IgD-negative memory B cell (primary cell): ENCODE results near the gene SLC43A1. TPM values are rescaled to one million over a fixed set of nuclear protein-coding genes. Genes with fewer than 3 reads are reported as not detected.

Source experiments
- H3K27ac Mint-ChIP-seq, 3 donors: one replicate each; pipeline ENCODE4 v1.8.0; 2020 to 2022; ENCODE audit warnings: mild to moderate bottlenecking in 3 of 3, mixed read lengths in 3 of 3, moderate library complexity in 1 of 3
- H3K27me3 Mint-ChIP-seq: one replicate; pipeline ENCODE4 v1.8.0; 2021; ENCODE audit warnings: mixed read lengths
- H3K36me3 Mint-ChIP-seq: one replicate; pipeline ENCODE4 v1.8.0; 2020; ENCODE audit warnings: mild to moderate bottlenecking, mixed read lengths
- H3K4me1 Mint-ChIP-seq, 3 donors: one replicate each; pipeline ENCODE4 v1.8.0; 2020 to 2022; ENCODE audit warnings: mixed read lengths in 3 of 3, mild to moderate bottlenecking in 1 of 3
- H3K4me3 Mint-ChIP-seq, 4 donors: one replicate each; pipeline ENCODE4 v1.8.0; 2020 to 2022; ENCODE audit warnings: mild to moderate bottlenecking in 4 of 4, mixed read lengths in 4 of 4, moderate library complexity in 3 of 4
- H3K9me3 Mint-ChIP-seq, 3 donors: one replicate each; pipeline ENCODE4 v1.8.0; 2020 to 2021; ENCODE audit warnings: mixed read lengths in 3 of 3, mild to moderate bottlenecking in 1 of 3
- polyA plus RNA-seq: library from polyadenylated mRNA; unstranded; fragments of 300-500 nt; fragmentation: Illumina TruSeq; gene quantifications from one replicate; pipeline ENCODE4 v1.2.3, GENCODE V29; 2021

The SLC43A1 gene
- polyA plus RNA-seq, 1 donor from 2014 or later, result 7.2 TPM

DNA sequence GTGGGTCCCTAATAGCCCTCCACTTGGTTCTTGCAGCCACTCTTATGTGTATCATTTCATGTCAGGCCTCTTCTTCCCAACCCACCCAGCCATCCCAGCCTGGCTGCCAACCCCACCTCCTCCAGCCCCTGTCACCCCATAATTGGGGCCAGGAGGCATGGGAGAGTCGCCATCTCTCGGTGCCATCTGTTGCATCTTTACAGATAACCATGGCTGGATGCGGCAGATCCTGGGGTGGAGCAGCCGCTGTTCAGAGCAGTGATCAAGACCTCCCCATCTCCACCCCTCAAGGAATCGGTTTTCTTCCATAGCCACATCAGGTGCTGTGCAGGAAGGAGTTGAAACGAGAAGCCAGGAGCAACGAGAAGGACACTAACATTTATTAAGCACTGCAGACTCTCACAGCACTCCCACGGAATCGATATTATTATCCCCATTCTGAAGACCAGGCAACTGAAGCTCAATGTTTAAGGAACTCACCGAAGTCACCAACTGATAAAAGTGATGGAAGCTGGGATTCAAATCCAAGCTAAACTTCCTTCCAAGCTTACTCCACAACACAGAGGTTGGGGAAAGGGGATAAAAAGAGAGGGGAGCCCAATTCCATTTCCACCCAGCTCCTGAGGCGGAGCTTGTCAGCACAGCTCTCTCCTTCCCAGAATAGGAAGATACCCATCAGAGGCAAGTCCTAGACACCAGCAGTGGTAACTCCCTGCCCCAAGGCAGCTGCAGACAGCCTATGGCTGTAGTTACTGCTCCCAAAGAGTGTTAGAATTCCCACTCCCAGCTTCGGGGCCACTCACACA is 2.7 kb downstream of the SLC43A1 start:
- Mint-ChIP-seq H3K9me3 (no peaks in the 10 kb centered on the region), H3K4me3 (peak overlapping the region; percentile 13 to 99 (median 82)), H3K27me3 (no peaks in the 10 kb centered on the region), H3K36me3 (peaks cover 2% of the 10 kb centered on the region), H3K27ac (peak overlapping the region in 1 of 3 donors; percentile 80), H3K4me1 (peaks cover 6 to 22% (median 15%) of the 10 kb centered on the region in 3 donors)

DNA sequence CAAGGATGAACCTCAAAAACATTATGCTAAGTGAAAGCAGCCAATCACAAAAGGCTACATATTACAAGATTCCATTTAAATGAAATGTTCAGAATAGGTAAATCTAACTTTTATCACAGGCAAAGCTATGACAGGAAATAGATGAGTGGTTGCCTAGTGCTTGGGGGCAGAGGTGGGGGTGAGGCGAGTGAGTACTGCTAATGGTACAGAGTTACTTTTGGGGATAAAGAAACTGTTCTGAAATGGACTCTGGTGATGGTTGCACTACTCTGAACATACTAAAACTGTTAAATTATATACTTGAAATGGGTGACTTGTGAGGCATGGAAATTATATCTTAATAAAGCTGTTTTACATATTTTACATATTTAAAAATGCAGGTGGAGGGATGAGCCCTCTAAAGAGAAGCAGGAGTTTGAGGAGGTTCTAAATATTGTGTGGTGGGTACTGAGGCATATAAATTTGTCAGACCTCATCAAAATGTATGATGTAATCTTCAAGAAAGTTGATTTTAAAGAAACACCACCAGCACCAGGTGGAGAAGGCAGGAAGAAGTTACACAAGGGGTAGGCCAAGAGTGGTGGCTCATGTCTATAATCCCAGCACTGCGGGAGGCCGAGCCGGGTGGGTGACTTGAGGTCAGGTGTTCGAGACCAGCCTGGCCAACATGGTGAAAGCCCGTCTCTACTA is 3.6 kb downstream of the SLC43A1 start:
- peak overlapping the region in 2 of 4 donors; percentile 69 to 88 for H3K4me3 Mint-ChIP-seq
- no peaks in the 10 kb centered on the region for H3K9me3 Mint-ChIP-seq
- no peaks in the 10 kb centered on the region for H3K27me3 Mint-ChIP-seq
- peak overlapping the region in 1 of 3 donors; percentile 21 for H3K27ac Mint-ChIP-seq
- H3K36me3 Mint-ChIP-seq, result peaks cover 2% of the 10 kb centered on the region
- peaks cover 6 to 19% (median 15%) of the 10 kb centered on the region in 3 donors for H3K4me1 Mint-ChIP-seq

DNA sequence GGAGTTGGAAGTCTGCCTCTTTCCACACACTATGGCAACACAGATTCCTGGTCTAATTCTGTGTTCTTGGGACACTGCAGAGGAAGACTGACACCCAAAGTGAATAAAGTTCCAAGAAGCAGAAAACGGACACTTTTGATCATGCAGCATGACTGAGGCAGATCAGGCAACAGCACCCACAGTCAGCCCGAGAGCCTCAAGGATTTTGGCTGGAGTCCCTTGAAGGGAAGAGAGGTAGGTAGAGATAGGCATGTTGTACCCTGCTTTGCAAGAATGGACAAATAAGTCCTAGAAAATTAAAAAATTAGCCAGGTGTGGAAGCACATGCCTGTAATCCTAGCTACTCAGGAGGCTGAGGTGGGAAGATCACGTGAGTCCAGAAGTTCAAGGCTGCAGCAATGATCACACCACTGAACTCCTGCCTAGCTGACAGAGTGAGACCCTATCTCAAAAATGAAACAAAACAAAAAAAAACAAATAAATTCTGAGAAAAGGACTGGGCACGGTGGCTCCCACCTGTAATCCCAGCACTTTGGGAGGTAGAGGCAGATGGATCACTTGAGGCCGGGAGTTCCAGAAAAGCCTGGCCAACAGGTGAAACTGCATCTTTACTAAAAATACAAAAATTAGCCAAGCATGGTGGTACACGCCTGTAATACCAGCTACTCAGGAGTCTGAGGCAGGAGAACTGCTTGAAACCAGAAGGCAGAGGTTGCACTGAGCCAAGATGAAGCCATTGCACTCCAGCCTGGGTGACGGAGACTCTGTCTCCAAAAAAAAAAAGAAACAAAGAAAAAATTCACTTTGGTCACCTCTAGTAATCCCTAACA is 6.9 kb downstream of the SLC43A1 start:
- Mint-ChIP-seq H3K36me3 (peaks cover 2% of the 10 kb centered on the region), H3K27ac (peak overlapping the region in 1 of 3 donors; percentile 40), H3K9me3 (no peaks in the 10 kb centered on the region), H3K4me3 (no peak overlapping the region), H3K4me1 (peaks cover 3 to 15% (median 12%) of the 10 kb centered on the region in 3 donors), H3K27me3 (no peaks in the 10 kb centered on the region)

DNA sequence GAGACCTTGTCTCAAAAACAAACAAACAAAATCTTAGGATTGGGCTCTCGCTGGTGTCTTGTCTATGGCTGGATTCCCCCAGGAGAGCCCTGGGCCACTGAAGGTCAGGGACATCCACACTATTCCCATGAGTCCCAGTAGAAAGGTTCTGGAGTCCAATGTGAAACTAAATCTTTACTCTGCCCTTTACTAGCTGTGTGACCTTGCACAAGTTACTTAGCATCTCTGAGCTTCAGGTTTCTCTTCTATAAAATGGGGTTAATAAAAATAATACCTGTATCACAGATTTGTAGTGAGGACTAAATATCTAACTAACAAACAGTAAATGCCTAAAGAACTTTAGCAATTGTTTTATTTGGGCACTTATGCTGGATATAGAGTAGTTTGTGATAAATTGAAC is 9.0 kb downstream of the SLC43A1 start:
- H3K9me3 Mint-ChIP-seq, result no peaks in the 10 kb centered on the region
- peaks cover 0 to 1% (median 1%) of the 10 kb centered on the region in 3 donors for H3K4me1 Mint-ChIP-seq
- peaks cover 2% of the 10 kb centered on the region for H3K36me3 Mint-ChIP-seq
- no peaks in the 10 kb centered on the region for H3K27me3 Mint-ChIP-seq
- H3K27ac Mint-ChIP-seq, result no peak overlapping the region
- H3K4me3 Mint-ChIP-seq, result no peak overlapping the region

DNA sequence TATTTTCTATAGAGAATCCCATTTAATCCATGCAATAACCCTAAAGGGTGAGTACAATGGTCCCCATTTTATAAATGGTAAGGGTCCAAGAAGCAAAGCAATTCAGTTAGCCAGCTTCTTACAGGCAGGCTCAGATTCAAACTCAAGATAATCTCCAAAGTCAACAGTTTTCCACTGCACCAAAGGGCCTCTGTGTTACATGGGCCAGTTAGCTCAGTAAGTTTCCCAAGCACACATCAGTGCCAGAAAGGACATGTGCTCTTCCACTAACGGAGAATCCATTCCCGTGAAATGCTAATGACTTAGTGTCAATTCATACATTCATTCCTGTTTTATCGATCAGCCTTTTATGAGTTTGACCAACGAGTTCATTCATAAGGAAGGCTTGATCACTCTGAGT is 11.0 kb downstream of the SLC43A1 start:
- peaks cover 6% of the 10 kb centered on the region for H3K36me3 Mint-ChIP-seq
- H3K4me3 Mint-ChIP-seq, result no peak overlapping the region
- no peaks in the 10 kb centered on the region for H3K9me3 Mint-ChIP-seq
- no peaks in the 10 kb centered on the region for H3K27me3 Mint-ChIP-seq
- peaks cover 0 to 5% (median 0%) of the 10 kb centered on the region in 3 donors for H3K4me1 Mint-ChIP-seq
- no peak overlapping the region for H3K27ac Mint-ChIP-seq

DNA sequence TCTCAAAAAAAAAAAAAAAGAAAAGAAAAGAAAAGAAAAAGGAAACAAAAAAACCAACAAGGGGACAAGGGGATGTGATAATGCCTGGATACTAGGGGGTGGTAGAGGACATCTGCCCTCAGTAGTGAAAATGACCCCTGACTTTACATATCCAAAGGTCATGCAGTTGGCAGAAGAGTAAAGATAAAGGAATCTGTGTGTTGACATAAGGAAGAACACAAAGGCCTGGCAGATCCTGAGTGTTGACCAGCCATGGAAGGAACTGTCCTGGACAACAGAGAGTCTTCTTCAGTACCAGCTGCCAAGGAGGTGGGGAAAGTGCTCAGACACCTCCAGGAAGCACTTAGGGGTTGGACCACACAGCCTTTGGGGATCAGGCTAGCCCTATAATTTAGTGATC is 12.6 kb downstream of the SLC43A1 start:
- Mint-ChIP-seq H3K27ac (no peak overlapping the region), H3K9me3 (no peaks in the 10 kb centered on the region), H3K27me3 (no peaks in the 10 kb centered on the region), H3K36me3 (peaks cover 6% of the 10 kb centered on the region), H3K4me3 (no peak overlapping the region), H3K4me1 (peaks cover 0 to 5% (median 0%) of the 10 kb centered on the region in 3 donors)

DNA sequence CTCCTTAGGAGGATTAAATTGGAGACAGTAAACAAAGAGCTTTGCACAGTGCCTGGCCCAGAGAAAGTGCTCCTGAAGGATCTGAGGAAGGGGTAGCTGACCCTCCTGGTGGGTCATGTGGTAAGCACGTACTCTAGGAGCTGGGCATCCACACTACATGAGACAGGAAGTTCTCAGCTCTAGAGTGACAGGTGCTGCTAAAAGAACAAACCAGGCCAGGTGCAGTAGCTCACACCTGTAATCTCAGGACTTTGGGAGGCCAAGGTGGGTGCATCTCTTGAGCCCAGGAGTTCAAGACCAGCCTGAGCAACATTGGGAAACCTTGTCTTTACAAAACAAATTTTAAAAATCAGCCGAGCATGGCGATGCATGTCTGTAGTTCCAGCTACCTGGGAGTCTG is 13.1 kb downstream of the SLC43A1 start:
- no peak overlapping the region for H3K27ac Mint-ChIP-seq

DNA sequence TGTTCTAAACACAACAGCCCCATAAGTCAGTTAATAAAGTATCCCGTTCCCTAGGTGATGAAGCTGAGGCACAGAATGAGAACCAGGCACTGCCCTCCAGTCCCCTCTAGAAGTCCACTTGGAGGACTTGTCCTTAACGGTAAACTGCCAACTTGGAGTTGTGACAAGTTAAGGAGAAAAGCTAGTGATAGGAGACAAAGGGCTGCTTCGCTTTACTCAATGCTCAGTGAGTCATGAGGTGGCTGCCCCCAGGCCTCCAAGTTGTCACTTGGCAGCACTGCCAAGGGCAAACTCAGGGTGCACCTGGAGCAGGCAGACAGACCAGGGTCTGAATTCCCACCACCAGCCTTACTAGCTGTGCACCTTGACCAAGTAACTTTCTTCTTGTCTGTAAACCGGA is 13.5 kb downstream of the SLC43A1 start:
- Mint-ChIP-seq H3K4me3 (no peak overlapping the region), H3K4me1 (peaks cover 0 to 5% (median 0%) of the 10 kb centered on the region in 3 donors), H3K27me3 (no peaks in the 10 kb centered on the region), H3K9me3 (no peaks in the 10 kb centered on the region), H3K27ac (no peak overlapping the region), H3K36me3 (peaks cover 7% of the 10 kb centered on the region)

More for the DNA sequence above, 13.1 kb downstream of the SLC43A1 start:
- Mint-ChIP-seq H3K4me1 (peaks cover 0 to 5% (median 0%) of the 10 kb centered on the region in 3 donors), H3K36me3 (peaks cover 7% of the 10 kb centered on the region), H3K27me3 (no peaks in the 10 kb centered on the region), H3K4me3 (no peak overlapping the region), H3K9me3 (no peaks in the 10 kb centered on the region)

DNA sequence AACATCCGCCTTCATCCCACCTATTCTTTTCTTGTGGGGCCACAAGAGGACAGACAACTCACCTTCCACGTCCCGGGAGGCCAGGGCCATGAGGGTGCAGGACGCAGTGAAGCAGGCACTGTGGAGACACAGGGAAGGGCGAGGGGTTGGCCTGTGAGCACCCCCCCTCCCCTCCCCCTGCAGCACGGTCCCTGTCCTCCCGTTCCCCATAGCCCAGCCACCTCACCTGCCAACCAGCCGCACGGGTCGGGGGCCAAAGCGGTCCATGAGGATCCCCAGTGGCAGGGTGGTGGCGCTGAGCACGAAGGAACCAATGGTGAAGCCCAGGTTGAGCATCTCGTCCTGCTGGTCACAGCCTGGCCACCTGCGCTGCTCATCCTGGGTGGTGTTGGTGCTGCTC is 14.6 kb downstream of the SLC43A1 start:
- peaks cover 0 to 5% (median 0%) of the 10 kb centered on the region in 3 donors for H3K4me1 Mint-ChIP-seq

DNA sequence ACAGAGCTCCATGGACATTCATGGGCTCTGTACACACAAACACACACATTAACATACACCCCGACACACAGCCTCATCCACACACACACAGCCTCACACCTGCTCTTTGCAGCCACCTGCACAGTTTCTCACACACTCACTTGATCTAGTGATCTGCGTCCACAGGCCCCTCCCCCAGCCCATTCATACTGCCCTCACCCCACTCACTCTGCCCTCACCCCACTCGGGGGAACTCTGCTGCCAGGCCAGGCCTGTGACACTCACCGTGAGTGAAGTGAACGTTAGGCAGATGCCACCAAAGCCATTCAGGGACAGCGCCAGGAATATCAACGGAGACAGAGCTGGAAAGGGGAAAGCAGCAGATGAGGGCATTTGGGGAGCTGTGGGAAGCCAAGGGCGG is 15.0 kb downstream of the SLC43A1 start:
- Mint-ChIP-seq H3K27me3 (no peaks in the 10 kb centered on the region), H3K4me1 (peaks cover 0 to 5% (median 0%) of the 10 kb centered on the region in 3 donors), H3K4me3 (no peak overlapping the region), H3K27ac (no peak overlapping the region), H3K36me3 (peaks cover 9% of the 10 kb centered on the region), H3K9me3 (no peaks in the 10 kb centered on the region)

More for the DNA sequence above, 14.6 kb downstream of the SLC43A1 start:
- Mint-ChIP-seq H3K36me3 (peaks cover 7% of the 10 kb centered on the region), H3K4me3 (no peak overlapping the region), H3K27me3 (no peaks in the 10 kb centered on the region), H3K27ac (no peak overlapping the region), H3K9me3 (no peaks in the 10 kb centered on the region)

DNA sequence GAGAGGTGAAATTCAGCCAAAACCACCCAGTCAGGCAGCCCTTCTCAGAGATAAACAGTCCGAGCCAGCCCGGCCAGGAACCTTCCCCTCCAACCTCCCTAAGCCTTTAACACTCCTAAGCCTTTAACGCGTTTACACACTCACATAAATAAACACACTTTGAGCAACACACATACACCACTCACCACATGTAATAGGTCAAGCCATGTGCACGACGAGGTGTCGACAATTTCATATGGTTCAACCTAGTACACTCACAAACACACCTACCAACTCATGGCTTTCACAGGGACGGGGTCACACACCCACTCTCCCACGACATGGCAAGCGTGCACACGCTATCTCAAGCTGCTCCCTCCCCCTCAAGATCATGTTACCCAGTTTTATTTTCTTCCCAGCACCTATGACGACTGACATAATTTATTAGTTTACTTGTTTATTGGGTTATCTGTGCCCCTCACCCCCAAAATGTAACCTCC is 15.5 kb downstream of the SLC43A1 start:
- Mint-ChIP-seq H3K36me3 (peaks cover 9% of the 10 kb centered on the region), H3K27ac (no peak overlapping the region), H3K27me3 (no peaks in the 10 kb centered on the region), H3K4me1 (peaks cover 0 to 5% (median 0%) of the 10 kb centered on the region in 3 donors), H3K4me3 (no peak overlapping the region), H3K9me3 (no peaks in the 10 kb centered on the region)

DNA sequence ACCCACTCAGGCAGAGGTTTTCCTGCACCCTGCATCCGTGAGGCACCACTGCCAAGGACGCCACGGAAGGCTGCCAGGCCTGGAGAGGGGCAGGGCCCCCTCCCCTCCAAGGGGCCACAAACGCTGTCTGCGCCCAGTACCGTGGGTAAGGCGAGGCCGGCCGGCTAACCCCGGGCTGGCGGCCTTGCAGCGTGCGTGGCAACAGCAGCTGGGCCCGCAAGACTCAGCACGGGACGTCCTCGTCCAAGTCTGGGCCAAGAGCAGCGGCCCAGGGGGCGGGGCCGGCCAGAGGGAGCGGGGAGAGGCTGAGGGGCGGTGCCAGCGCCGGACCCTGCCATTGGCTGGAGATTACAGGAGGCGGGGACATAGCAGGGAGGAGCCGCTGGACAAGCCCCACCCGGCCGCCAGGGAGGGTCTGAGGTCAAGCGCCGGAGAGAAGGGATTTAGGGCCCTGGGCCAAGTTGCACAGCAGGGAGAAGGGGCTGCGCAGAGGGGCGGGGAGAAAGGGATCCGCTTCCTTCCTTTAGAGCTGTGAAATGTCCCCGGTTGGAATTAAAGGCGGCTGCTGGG is 16.0 kb downstream of the SLC43A1 start:
- Mint-ChIP-seq H3K27ac (no peak overlapping the region), H3K27me3 (no peaks in the 10 kb centered on the region), H3K36me3 (peaks cover 9% of the 10 kb centered on the region), H3K4me1 (peaks cover 0 to 5% (median 0%) of the 10 kb centered on the region in 3 donors), H3K4me3 (no peak overlapping the region), H3K9me3 (no peaks in the 10 kb centered on the region)

DNA sequence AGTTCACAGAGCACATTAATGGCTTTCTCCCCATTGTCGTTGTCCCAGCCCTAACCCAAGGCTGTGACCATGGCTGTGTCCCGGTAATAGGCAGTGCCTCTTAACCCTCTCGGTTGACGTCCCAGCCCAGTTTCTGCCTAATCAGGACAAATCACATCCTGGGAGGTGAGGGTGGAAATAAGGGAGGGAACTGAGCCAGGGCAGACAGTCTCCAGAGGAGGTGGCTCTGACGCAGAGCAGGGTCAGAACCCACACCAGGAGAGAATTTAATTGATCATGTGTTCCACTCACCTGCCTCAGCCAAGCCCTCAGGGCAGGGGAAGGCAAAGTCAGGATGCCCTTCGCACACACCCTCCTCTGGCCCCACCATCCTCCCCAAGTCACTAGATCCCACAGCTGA is 17.0 kb downstream of the SLC43A1 start:
- peaks cover 9% of the 10 kb centered on the region for H3K36me3 Mint-ChIP-seq
- H3K27me3 Mint-ChIP-seq, result no peaks in the 10 kb centered on the region
- peaks cover 0 to 5% (median 0%) of the 10 kb centered on the region in 3 donors for H3K4me1 Mint-ChIP-seq
- H3K4me3 Mint-ChIP-seq, result no peak overlapping the region
- H3K9me3 Mint-ChIP-seq, result no peaks in the 10 kb centered on the region
- no peak overlapping the region for H3K27ac Mint-ChIP-seq
